ENCODE results near the gene PSTK.

DNA sequence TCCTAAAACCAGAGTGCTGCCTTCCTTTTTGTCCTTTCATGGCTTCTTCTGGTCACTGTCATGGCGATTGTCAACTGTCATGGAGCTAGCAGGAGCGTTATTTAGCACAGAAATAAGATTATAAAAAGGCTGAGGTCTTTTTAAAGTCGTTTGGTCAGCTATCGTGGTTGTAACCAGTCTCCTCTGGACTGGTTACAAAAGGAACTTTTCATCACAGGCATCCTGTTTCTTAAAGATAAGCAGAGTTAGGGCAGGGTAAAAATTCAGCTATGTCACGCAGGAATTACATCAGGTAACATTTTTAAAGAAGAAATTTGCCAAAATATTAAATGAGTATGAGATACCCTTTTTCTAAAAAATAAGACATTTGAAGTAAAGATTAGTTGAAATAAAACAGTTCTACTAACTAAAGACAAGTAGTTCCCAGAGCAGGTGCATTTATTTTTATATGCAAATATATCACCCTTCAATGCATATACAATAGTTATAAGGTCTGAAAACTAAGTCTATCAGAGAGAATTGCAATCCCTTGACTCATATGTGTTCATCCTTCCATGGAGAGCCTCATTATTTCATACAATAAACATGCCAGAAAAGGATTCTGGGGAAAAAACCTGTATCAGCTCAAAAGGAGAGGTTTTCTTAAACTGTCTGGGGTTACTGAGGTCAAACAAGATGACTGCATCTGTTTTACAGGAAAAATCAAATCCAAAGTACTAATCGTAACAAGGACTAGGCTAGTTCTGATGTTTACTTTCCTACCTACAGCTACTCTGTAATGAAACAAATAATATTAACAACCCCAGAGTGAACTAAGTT is 48.9 kb upstream of the PSTK start:
- no peak for TF ChIP-seq CTCF (IDR thresholded peaks at IDR 0.05)
- TF ChIP-seq POLR2A (IDR thresholded peaks at IDR 0.05): no peak
